Adrenal gland (tissue), 5 donors: ENCODE results near the gene HAGH.

Source experiments
- POLR2A ChIP-seq, 2 donors: fragments of 450-650 bp; IDR thresholded peaks; one replicate each; pipeline ENCODE4 v1.6.1; 2017; ENCODE audit warnings: antibody characterized with exemption in 2 of 2, mild to moderate bottlenecking in 2 of 2, moderate library complexity in 1 of 2
- TF ChIP-seq, protein P1 (sequence below), 6 experiments: fragments of 450-650 bp in 4 of 6; fragments of 200-600 bp in 2 of 6; sonication (generic) in 1 of 6; IDR thresholded peaks; 1 replicate in 5 of 6; 2 replicates in 1 of 6; pipeline versions ENCODE4 v1.5.1 to v1.8.0; 2016 to 2021; ENCODE audit warnings: antibody characterized with exemption in 6 of 6, mild to moderate bottlenecking in 2 of 6, moderate library complexity in 1 of 6
- donor health status: DM: no; HTN: no; CAD: no.

DNA sequence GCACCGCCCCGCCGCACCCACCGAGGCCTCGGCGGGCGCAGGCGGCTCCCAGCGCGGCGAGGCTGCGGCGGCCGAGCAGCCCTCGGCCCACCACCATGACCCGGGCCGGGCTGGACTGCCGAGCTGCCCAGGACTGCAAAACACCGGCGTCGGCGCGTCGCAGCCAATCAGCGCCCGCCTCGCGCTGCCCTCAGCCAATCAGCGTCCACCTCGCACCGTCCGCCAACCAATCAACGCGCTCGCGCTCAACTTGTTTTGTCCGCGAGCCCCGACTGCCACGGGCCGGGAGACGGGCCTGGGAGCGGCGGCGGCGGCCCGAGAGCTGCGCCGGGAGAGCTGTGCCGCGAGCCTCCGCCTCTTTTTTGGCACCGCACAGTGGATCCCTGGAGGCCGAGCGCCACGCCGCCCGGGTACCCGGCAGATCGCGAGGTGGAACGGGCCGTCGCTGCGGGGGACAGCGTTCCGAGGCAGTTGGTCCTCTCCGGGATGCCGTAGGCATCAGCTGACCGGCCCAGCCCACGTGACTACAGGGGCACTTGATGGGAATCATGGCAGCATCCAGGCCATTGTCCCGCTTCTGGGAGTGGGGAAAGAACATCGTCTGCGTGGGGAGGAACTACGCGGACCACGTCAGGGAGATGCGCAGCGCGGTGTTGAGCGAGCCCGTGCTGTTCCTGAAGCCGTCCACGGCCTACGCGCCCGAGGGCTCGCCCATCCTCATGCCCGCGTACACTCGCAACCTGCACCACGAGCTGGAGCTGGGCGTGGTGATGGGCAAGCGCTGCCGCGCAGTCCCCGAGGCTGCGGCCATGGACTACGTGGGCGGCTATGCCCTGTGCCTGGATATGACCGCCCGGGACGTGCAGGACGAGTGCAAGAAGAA, at the start of gene HAGH, which contains the start of gene FAHD1:
- TF ChIP-seq, protein P1, sequence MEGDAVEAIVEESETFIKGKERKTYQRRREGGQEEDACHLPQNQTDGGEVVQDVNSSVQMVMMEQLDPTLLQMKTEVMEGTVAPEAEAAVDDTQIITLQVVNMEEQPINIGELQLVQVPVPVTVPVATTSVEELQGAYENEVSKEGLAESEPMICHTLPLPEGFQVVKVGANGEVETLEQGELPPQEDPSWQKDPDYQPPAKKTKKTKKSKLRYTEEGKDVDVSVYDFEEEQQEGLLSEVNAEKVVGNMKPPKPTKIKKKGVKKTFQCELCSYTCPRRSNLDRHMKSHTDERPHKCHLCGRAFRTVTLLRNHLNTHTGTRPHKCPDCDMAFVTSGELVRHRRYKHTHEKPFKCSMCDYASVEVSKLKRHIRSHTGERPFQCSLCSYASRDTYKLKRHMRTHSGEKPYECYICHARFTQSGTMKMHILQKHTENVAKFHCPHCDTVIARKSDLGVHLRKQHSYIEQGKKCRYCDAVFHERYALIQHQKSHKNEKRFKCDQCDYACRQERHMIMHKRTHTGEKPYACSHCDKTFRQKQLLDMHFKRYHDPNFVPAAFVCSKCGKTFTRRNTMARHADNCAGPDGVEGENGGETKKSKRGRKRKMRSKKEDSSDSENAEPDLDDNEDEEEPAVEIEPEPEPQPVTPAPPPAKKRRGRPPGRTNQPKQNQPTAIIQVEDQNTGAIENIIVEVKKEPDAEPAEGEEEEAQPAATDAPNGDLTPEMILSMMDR (IDR thresholded peaks at IDR 0.05): peak in 1 of 6 experiments; percentile 3
- peak in 1 of 2 donors; percentile 60 for TF ChIP-seq POLR2A (IDR thresholded peaks at IDR 0.05)
